ENCODE results near the gene DAPK3.

- TF ChIP-seq, protein P1, sequence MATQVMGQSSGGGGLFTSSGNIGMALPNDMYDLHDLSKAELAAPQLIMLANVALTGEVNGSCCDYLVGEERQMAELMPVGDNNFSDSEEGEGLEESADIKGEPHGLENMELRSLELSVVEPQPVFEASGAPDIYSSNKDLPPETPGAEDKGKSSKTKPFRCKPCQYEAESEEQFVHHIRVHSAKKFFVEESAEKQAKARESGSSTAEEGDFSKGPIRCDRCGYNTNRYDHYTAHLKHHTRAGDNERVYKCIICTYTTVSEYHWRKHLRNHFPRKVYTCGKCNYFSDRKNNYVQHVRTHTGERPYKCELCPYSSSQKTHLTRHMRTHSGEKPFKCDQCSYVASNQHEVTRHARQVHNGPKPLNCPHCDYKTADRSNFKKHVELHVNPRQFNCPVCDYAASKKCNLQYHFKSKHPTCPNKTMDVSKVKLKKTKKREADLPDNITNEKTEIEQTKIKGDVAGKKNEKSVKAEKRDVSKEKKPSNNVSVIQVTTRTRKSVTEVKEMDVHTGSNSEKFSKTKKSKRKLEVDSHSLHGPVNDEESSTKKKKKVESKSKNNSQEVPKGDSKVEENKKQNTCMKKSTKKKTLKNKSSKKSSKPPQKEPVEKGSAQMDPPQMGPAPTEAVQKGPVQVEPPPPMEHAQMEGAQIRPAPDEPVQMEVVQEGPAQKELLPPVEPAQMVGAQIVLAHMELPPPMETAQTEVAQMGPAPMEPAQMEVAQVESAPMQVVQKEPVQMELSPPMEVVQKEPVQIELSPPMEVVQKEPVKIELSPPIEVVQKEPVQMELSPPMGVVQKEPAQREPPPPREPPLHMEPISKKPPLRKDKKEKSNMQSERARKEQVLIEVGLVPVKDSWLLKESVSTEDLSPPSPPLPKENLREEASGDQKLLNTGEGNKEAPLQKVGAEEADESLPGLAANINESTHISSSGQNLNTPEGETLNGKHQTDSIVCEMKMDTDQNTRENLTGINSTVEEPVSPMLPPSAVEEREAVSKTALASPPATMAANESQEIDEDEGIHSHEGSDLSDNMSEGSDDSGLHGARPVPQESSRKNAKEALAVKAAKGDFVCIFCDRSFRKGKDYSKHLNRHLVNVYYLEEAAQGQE (IDR thresholded peaks at IDR 0.05; ENCODE audit: insufficient read depth in 1 of 2, low read depth in 2 of 2, low read length in 2 of 2) = no peak
- no peak for TF ChIP-seq POLR2AphosphoS5 (IDR thresholded peaks at IDR 0.05; ENCODE audit: low read depth, low read length)
Measured at GRCh38 chr19:3966051-3967017, 4.6 kb downstream of the DAPK3 start.

All from PFSK-1 (cell line).